ENCODE measurements around the gene MVB12B.
"Not testable (repeated sequence)": the region's sequence is repeated elsewhere in the genome, so short reads cannot be mapped to it uniquely, and the experiment has no call there.

The MVB12B gene, protein sequence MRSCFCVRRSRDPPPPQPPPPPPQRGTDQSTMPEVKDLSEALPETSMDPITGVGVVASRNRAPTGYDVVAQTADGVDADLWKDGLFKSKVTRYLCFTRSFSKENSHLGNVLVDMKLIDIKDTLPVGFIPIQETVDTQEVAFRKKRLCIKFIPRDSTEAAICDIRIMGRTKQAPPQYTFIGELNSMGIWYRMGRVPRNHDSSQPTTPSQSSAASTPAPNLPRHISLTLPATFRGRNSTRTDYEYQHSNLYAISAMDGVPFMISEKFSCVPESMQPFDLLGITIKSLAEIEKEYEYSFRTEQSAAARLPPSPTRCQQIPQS

DNA sequence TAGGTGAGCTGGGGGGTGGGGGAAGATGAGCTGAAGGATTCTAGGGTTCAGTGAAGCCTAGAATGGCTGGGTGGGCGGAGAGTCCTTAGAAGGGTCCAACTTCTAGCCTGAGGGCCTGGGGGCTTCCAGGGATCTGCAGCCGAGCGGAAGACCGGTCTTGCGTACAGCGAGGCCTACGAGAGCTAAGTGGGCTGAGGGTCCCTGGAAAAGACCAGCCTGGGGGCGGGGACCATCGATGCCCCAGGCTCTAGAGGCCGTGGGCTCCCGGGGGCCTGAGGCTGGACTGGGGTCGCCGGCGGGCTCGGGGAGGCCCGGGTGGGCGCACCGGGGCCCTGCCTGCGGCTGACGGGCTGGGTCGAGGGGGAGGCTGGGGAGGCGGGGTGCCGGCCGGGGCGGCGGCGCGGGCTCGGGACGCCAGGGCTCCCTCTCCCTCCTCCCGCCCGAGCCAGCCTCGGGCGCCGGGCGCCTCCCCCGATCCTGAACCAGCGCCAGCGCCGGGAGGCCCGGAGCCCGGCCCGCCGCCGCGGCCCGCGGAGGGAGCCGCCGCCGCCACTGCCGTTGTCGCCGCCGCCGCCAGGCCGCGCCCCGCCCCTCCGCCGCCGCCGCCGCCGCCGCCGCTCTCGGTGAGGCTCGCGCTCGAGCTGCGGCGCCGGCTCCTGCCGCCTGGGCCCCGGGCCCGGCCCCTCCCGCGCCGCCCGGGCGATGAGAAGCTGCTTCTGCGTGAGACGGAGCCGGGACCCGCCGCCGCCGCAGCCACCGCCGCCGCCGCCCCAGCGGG lies at the start of gene MVB12B:
Gene MVB12B (plus strand): TSS at position 602 of the 778 bp plus-strand sequence. CDS start 101 bp downstream, at position 703.
- DNase-seq: peak; percentile 40

DNA sequence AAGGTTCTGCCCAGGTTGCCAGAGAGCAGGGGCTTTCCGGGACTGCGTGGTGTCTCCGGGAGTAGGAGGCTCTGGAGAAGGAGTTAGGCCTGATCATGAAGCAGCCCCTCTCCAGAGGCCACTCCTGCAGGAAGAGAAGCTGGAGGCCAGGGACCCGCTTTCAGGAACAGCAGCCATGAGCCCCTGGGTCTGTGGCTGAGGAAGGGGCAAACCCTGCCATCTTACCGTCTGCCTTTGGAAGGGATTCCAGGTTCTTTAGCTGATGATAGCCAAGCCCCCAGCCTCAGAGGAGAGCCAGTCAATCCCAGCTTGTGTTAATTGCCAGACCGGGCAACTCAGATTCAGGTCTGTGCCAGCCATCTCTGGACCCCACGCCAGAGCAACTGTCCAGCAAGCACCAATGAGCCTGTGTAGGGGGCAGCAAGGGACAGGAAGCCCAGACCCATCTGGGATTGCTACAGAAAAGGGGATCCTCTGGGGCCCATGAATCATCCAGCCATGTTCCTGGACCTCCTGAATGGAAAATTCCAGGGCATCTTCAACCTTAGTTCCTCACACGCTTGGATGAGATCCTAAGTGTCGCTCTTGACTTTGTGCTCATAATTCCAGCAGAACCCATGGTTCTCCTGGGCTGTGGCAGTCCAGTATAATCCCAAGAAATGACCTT lies 42.7 kb upstream of the MVB12B start:
- DNase-seq: no peak

DNA sequence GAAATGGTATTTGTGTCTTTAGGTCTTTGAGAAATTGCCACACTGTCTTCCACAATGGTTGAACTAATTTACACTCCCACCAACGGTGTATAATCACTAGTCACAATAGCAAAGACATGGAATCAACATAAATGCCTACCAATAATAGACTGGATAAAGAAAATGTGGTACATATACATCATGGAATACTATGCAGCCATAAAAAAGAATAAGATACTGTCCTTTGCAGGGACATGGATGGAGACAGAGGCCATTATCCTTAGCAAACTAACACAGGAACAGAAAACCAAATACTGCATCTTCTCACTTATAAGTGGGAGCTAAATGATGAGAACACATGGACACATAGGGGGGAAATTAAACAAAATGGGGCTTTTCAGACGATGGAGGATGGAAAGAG lies 41.0 kb upstream of the MVB12B start:
- not testable (repeated sequence) for DNase-seq

DNA sequence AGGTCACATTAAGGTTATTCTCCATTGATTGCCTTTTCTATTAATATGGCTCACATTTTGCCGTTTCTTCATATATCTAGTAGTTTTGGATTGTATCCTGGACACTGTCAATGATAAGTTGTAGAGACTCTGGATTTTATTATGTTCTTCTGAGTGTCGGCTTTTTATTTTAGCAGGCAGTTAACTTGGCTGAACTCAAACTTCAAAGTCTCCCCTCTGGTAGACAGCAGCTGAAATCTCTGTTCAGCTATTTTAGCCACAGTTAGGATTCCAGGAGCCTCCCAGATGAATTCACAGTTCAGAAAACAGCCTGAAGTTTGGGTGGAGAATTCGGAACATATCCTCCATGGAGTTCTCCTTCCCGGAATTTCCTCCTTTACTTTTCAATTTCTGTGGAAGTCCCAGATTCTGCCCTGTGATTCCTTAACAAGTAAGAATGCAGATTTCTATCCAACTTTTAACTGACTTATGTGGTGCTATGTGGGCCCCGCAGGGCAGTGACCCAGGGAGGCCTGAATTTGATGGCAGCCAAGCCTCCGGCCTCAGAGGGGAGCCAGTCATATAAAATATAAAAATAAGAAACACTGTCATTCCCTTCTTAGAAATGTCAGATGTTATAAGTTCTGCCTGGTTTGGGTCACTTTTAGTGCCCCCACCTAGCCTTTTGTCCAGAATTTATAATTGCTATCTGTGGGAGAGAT lies 39.3 kb upstream of the MVB12B start:
- no peak for DNase-seq

DNA sequence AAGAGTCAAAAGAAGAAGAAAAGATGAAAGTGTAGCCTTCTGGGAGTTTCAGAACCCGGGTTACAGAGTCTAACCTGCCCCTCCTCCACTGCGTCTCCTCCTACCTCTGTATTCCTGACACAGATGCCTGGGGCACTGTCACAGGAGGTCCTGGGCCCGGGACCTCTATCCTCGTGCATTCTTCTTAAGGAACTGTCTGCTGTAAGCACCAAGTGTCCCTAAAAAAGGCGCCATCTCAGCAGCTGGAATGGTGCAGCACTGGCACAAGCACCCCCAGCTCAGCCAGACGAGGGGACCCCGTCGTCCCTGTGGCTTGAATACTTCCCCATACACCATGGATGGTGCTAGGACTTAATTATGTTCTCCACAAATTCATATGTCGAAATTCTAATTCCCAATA lies 35.8 kb upstream of the MVB12B start:
- DNase-seq: no peak

DNA sequence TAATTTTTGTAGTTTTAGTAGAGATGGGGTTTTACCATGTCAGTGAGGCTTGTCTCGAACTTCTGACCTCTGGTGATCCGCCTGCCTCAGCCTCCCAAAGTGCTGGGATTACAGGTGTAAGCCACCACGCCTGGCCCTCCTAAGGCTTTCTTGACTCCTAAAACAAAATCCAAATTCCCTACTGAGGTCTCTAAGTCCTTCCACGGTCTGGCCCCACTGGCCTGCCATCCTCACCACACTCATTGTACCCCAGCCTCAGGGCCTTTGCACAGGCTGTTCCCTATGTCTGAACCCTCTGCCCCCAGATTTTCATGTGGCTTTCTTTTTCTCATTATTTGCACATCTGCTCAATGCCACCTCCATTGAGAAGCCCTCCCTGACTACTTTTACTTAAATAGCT lies 34.7 kb upstream of the MVB12B start:
- no peak for DNase-seq

DNA sequence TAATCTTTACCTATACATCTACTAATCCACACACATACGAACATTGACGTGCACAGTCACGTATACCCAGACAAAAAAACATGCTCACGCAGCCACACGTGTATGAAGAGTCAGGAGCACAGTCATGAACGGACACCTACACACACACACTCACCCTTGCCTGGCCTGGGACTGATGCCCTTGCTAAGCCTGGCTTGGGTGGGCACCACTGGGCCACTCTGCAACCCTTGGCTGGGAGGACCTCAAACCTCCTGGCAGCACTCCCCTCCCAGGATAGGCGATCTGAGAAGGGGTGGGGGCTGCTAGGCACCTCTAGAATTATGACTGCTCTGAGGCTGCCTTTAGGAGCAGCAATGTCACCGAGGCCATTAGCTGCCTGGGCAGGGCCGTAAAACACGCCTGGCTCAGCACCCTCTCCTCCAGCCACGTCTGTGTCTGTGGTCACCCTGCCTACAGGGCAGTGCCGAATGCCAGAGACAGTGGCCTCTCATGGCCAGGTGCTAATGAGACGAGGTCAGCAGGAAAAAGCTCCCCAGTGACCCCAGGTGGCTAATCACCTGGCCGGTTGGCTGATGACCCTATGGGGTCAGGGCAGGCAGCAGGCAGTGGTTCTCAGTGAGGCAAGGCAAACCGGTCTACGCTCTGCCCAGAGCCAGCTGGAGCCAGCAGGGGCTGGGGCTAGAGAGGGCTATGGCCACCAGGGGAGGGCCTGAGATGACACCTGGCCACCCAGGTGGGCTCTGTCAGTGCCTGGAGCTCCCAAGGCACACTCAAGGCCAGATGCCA lies 33.7 kb upstream of the MVB12B start:
- DNase-seq: no peak

DNA sequence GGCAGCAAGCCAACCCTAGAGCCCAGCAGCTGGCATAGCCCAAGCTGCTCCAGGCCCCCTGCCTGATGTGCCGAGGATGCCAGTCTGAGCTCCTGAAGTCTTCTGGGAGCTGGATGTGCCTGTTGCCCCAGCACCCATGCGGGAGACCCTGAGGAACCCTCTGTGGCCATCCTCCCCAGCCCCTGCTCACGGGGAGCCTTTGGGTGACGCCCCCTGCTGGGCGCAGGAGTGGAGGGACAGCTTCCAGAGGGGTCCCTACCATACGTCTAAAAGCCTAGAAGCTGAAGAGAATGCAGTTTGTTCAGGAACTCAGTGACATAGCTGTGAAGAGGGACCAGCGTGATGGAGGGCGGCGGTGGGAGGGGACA lies 33.1 kb upstream of the MVB12B start:
- DNase-seq: no peak

DNA sequence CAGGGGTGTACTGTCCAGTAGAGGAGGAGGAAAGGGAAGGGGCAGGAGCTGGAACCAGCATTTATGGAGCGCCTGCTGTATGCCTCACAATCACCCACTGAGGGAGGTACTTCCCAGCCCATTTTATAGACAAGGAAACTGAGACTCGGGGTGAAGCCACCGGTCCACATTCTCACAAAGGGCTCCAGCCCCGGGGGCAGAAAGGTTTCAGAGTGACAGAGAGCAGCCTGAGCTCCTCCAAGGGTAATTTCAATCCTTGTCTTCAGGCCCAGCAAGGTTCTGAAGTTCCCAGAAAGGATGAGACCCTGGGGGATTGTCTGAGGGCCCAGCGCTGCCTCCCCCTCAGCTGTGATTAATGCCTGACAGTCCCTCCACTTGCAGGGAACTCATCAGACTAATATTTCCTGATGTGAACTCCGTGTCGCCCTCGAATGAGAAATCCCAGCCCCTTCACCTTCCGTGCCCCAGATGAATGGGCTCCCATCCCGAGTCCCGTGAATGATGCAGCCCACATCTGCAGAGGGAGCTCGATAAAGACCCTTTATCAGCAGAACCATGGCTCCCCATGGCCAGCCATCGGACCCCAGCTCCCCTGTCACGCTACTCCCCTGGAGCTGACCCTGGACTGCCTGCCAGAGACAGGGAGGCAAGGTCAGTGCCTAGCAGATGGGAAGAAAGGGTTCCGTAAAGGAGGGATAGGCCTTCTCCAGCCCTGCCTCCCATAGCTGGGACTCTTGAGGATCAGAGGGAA lies 32.1 kb upstream of the MVB12B start:
- DNase-seq: no peak

DNA sequence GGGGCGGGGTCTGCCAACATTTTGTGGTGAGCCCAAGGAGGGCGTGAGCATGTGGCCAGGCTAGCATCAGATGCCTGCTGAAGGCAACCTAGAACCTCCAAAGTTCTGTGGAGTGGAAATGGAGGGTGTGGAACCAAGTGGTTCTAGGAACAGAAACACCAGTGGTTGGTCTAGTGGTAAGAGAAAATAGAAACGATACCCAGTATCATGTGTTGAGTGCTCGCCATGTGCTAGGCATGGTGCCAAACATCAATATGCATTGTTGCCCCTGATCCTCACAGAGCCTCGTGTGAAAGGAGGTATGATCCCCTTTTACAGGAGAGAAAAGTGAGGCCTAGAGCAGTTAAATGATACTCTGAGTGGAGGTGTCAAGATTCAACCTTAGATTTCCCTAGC lies 31.5 kb upstream of the MVB12B start:
- no peak for DNase-seq

DNA sequence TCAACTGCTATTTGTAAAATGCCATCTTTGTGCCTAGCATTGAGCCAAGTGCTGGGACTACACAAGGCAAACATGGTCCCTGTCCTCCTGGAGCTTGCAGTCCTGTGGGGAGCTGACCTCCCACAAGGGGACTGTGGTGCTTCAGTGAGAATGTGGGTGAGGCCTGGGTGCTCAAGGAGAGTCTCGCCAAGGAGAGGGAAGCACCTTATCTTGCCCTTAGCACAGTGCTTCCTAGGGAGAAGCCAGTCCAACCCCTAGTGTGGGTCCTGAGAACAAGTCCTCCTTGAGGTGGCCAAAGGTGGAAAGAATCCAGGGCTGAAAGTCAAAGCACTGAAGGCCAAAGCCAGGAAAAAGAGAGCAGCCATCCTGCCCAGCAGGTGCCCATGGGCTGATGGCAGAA lies 31.1 kb upstream of the MVB12B start:
- DNase-seq: no peak

DNA sequence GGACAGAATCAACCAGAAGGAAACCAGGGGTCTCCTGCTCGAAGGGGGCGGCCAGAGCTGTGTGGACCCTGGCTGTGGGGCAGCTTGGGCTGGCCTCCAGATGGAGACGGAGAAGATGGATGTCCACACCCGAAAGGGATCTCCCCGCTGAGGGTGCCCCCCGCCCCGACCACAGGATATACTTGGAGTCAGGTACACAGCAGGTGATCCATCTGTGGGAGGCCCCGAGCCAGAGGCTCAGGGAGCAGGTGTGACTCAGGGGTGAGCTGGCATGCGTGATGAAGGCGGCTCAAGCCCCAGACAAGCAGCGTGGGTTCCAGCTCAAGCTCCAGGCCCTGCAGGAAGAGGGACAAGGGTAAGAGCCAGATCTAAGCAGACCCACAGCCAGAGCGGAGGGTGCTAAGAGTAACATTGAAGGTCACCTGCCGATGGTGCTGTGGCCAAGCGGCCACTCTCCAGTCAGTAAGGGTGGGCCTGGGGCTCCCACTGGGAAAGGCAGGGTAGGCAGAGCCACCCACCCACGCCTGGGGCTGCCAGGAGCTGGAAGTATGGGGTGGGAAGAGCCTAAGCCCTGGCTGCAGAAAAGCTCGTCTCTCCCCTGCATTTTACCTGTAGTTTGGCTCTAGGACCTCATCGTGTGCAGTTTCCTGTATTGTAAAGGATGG lies 30.6 kb upstream of the MVB12B start:
- no peak for DNase-seq

DNA sequence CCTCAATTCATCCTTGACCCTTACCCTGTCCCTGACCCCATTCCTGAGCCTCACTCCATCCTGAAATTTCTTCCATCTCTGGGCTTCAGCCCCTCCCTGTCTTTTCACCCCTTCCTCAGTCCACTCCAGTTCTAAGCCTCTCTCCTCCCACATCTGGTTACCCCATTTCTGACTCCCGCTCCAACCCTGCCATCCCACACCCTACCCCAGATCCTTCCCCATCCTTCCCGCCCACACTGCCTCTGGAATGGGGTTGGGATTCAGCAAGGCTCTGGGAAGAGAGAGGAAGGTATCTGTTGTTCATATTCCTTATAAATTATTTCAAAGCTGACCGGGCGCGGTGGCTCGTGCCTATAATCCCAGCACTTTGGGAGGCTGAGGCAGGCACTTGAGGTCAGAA lies 29.9 kb upstream of the MVB12B start:
- no peak for DNase-seq

DNA sequence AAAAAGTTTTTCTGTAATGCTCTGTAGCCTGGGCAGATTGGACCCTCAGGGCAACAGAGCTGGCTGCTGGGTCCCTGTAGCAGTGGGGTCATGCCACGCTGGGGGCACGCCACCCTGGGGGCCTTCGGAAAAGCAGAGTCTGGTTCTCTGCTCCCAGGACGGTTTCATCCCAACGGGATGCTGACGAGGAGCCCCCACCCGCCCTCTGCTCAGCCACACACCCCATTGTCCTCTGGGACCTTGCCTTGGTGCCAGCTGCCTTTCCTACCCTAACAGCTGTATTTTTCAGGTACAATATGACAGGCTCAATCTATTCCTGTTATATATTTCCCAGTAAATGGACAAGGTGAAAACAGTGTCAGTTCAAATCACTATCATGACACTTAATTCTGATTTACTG lies 29.0 kb upstream of the MVB12B start:
- no peak for DNase-seq

DNA sequence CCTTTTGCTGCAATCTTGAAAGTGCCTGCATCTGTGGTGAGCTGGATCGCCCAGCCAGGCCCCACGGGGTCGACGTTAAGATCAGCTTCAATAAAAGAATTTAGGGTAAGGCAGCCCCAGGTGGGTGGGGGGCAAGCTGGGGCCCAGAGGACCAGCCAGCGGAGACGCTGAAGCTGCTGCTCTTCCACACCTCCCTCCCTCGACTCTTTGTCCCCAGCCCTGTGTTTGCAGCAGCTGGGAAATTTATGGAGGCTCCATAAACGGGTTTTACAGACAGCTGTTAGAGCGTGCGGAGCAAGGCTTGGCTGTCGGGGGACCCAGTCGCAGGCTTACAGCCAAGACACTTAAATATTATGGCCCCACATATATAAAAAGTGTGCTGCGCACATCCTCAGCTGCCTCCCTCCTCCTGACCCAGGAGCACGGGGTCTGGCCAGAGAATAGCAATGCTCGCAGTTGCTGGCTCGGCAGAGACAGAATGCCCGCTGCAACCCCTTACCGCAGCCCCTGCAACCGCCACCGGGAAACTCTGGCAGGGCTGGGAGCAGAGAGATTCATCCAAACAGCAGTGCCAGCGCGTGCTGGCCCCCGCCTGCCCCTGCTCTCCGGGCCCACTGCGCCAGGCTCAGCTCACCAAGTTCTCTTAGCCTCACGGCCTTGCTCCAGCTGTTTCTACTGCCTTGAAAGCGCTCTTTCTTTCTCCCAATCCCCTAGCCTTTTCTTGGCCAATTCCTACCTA lies 28.4 kb upstream of the MVB12B start:
- DNase-seq: no peak

DNA sequence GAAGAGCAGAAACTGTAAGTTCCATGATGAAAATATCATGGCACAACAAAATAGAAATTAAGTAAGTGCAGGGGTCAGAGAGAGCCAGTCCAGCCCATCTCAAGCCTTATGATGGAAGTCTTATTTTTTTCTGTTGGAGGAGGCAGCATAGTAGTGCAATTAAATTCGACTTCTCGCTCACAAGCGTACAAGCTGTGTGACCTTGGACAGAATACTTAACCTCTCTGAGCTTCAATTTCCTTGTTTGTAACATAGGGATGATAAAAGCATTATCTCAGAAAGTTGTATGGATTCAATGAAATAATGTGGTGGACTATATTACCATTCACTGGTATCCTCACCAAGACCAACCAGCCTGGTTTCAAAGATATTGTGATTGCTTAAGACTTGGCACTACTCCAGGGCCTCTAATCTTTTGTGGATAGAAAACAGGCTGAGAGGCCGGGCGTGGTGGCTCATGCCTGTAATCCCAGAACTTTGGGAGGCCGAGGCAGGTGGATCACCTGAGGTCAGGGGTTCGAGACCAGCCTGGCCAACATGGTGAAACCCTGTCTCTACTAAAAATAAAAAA lies 26.8 kb upstream of the MVB12B start:
- no peak for DNase-seq

DNA sequence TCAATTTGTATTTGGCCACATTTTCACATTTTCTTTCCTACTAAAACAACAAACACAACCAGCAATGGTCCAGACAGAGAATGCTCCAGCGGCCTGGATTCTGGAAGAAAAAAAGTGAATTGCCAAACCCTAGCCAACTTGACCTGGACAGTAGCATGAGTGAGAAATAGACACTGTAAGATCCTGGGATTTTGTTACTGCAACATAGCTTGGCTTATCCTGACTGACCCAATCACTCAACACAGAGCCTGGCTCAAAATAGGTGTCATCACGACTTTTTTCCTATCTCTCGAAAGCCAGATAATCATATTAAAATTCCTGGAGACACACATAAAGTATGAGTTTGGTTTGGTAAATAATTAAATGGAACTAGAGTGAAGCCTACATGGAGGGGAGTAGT lies 25.4 kb upstream of the MVB12B start:
- DNase-seq: no peak

DNA sequence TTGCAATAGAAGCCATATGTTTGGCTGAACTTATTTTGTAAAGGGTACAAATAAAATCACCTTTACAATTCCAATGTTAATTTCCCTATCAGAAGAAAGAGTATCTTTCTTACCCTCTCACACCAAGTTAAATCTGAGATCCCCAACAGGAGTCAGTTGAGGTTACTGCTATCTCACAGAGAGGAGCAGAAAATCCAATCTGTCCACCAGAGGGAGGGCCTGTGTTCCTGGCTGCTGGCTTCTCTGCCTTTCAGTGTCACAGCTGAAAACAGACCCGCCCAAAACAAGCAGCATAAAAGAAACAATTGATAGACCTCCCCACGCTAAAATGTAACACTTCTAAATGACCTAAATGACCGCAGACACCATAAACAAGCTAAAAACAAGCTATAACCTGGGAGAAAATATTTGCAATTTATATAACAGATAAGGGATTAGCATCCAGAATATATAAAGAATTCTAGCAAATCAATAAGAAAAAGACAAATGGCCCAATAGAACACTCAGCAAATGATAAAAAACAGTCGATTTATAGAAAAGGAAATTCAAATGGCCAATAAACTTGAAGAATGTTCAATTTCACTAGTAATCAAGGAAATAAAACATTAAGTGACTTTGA lies 24.5 kb upstream of the MVB12B start:
- DNase-seq: peak; percentile 56

DNA sequence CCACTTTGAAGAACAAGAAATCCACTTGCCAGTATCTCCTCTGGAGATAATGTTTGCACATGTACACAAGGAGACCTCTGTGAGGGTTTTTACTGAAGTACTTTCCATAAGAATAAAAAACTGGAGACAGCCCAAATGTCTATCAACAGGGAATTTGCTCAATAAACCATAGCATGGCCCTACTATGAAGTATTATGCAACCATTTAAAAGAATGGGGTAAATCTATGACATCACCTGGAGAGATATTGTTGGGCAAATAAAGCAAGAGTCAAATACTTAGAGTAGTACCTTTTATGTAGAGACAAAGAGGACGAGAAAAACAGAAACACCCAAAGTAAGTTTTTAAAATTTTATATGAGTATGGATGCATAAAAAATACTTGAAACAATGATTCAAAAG lies 23.9 kb upstream of the MVB12B start:
- DNase-seq: no peak

DNA sequence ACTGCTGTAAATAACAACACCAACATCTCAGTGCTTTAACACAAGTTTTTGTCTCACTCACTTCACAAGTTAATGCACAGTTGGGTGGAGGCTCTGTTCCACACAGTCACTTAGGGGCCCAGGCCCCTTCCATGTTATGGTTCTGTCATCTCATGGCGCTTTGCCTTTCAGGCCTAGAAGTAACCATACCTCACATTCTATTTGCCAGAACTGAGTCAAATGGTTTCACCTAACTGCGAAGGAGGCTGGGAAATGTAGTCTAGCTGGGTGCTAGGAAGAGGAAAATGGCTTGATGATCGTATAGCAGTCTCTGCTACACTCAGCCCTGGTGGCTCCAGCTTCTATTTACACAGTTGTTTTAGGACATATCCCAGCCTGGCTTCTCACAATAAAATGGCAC lies 23.1 kb upstream of the MVB12B start:
- no peak for DNase-seq
